HEK293 (cell line): ENCODE results near the gene RPRD1B.

Source experiments
- CTCF ChIA-PET: fragments of 350-600 bp; formaldehyde crosslinking; extraction: SDS; loops from one replicate; lab custom pipeline; 2021; ENCODE audit warnings: antibody characterized with exemption; lab: Yijun Ruan, JAX
- POLR2A ChIA-PET: fragments of 300-600 bp; formaldehyde crosslinking; extraction: SDS; loops from one replicate; lab custom pipeline; 2020; ENCODE audit warnings: antibody characterized with exemption, inconsistent platforms; lab: Yijun Ruan, JAX
- H3K27ac ChIP-seq: fragments of 200-500 bp; sonication (Bioruptor generic); 2 replicates; pipeline ENCODE4 v1.5.1; 2014; ENCODE audit warnings: low read depth, low read length, control low read depth, inconsistent platforms; ENCODE audit errors: extremely low read depth
- H3K36me3 ChIP-seq, 2 experiments: fragments of 200-500 bp in 1 of 2; sonication (Bioruptor generic) in 1 of 2; 1 replicate in 1 of 2; 2 replicates in 1 of 2; pipeline ENCODE4 v1.5.1; 2014 to 2017; ENCODE audit warnings: inconsistent platforms in 2 of 2, low read length in 2 of 2; ENCODE audit not compliant: control insufficient read depth in 2 of 2, insufficient read depth in 1 of 2
- H3K4me1 ChIP-seq: fragments of 200-500 bp; sonication (Bioruptor generic); 2 replicates; pipeline ENCODE4 v1.5.1; 2014; ENCODE audit warnings: mild to moderate bottlenecking, low read length, inconsistent platforms; ENCODE audit not compliant: control insufficient read depth, insufficient read depth
- H3K4me3 ChIP-seq: 2 replicates; pipeline ENCODE4 v1.5.1; 2011; ENCODE audit warnings: low read depth, mild to moderate bottlenecking, control low read depth, low read length, moderate library complexity
- H3K9me3 ChIP-seq: fragments of 200-500 bp; sonication (Bioruptor generic); 2 replicates; pipeline ENCODE4 v1.5.1; 2014; ENCODE audit warnings: low read depth, low read length, inconsistent platforms; ENCODE audit not compliant: control insufficient read depth, insufficient read depth
- HOXA7 ChIP-seq: sonication (generic); formaldehyde crosslinking; IDR thresholded peaks from 2 replicates; pipeline ENCODE4 v1.8.1; 2022; ENCODE audit warnings: missing genetic modification reagents, borderline replicate concordance
- TRIM28 ChIP-seq: IDR thresholded peaks from 2 replicates; pipeline ENCODE4 v1.6.1; 2011; ENCODE audit warnings: low read length, control low read depth, borderline replicate concordance
- ZBTB11 ChIP-seq: fragments of 450-650 bp; formaldehyde crosslinking; conservative IDR thresholded peaks from 2 replicates; pipeline ENCODE4 v1.5.1; 2016; ENCODE audit warnings: low read depth, missing biosample characterization, missing genetic modification characterization
- ZFHX2 ChIP-seq: fragments of 450-650 bp; formaldehyde crosslinking; conservative IDR thresholded peaks from 2 replicates; pipeline ENCODE4 v1.5.1; 2016; ENCODE audit warnings: missing biosample characterization, missing genetic modification characterization
- ZNF112 ChIP-seq: fragments of 450-650 bp; formaldehyde crosslinking; IDR thresholded peaks from 2 replicates; pipeline ENCODE4 v1.5.0; 2017; ENCODE audit warnings: missing biosample characterization, missing genetic modification characterization
- ZNF16 ChIP-seq: fragments of 450-650 bp; formaldehyde crosslinking; IDR thresholded peaks from 2 replicates; pipeline ENCODE4 v1.5.1; 2016; ENCODE audit warnings: low read depth, missing biosample characterization, missing genetic modification characterization
- ZNF174 ChIP-seq: fragments of 450-650 bp; formaldehyde crosslinking; IDR thresholded peaks from 2 replicates; pipeline ENCODE4 v1.5.0; 2017; ENCODE audit warnings: missing biosample characterization, mild to moderate bottlenecking, missing genetic modification characterization
- ZNF302 ChIP-seq: fragments of 450-650 bp; formaldehyde crosslinking; IDR thresholded peaks from 2 replicates; pipeline ENCODE4 v1.5.1; 2016; ENCODE audit warnings: missing biosample characterization, missing genetic modification characterization, low read depth
- ZNF391 ChIP-seq: fragments of 450-650 bp; formaldehyde crosslinking; IDR thresholded peaks from 2 replicates; pipeline ENCODE4 v1.5.1; 2016; ENCODE audit warnings: low read depth, missing biosample characterization, missing genetic modification characterization, borderline replicate concordance
- ZNF423 ChIP-seq: fragments of 450-650 bp; formaldehyde crosslinking; IDR thresholded peaks from 2 replicates; pipeline ENCODE4 v1.5.1; 2016; ENCODE audit warnings: missing biosample characterization, missing genetic modification characterization
- ZNF514 ChIP-seq: fragments of 450-650 bp; formaldehyde crosslinking; IDR thresholded peaks from 2 replicates; pipeline ENCODE4 v1.5.1; 2016; ENCODE audit warnings: missing biosample characterization, missing genetic modification characterization
- ZNF549 ChIP-seq: fragments of 450-650 bp; IDR thresholded peaks from 2 replicates; pipeline ENCODE4 v1.5.1; 2018; ENCODE audit warnings: missing biosample characterization, missing genetic modification characterization, mild to moderate bottlenecking, inconsistent platforms, moderate library complexity
- ZNF76 ChIP-seq: fragments of 450-650 bp; formaldehyde crosslinking; IDR thresholded peaks from 2 replicates; pipeline ENCODE4; 2016; ENCODE audit warnings: low read depth, missing biosample characterization, missing genetic modification characterization, borderline replicate concordance
- ZNF837 ChIP-seq: fragments of 450-650 bp; formaldehyde crosslinking; IDR thresholded peaks from 2 replicates; pipeline ENCODE4 v1.5.1; 2016; ENCODE audit warnings: missing biosample characterization, missing genetic modification characterization
- ZSCAN23 ChIP-seq: fragments of 450-650 bp; formaldehyde crosslinking; IDR thresholded peaks from 2 replicates; pipeline ENCODE4 v1.5.1; 2016; ENCODE audit warnings: missing biosample characterization, missing genetic modification characterization
- TF ChIP-seq, protein P1 (sequence below): fragments of 450-650 bp; formaldehyde crosslinking; IDR thresholded peaks from 2 replicates; pipeline ENCODE4 v1.5.1; 2016; ENCODE audit warnings: missing biosample characterization, missing genetic modification characterization
- TF ChIP-seq, protein P2 (sequence below): fragments of 450-650 bp; formaldehyde crosslinking; IDR thresholded peaks from 2 replicates; pipeline ENCODE4 v1.5.1; 2016; ENCODE audit warnings: missing biosample characterization, missing genetic modification characterization, borderline replicate concordance
- TF ChIP-seq, protein P3 (sequence below): fragments of 450-650 bp; formaldehyde crosslinking; IDR thresholded peaks from 2 replicates; pipeline ENCODE4 v1.5.1; 2016; ENCODE audit warnings: missing biosample characterization, missing genetic modification characterization
- TF ChIP-seq, protein P4 (sequence below): fragments of 450-650 bp; formaldehyde crosslinking; IDR thresholded peaks from 2 replicates; pipeline ENCODE4 v1.5.1; 2016; ENCODE audit warnings: missing biosample characterization, missing genetic modification characterization

The RPRD1B gene

GRCh38 chr20:38112261-38112929, 78.8 kb downstream of the RPRD1B start:
- H3K27ac ChIP-seq, result no peak overlapping the region
- POLR2A ChIA-PET, result no interaction called here
- TF ChIP-seq ZNF16, result no peak
- TF ChIP-seq ZNF302, result no peak
- no peak for TF ChIP-seq ZBTB11 (tag by site-specific recombination)
- no peak for TF ChIP-seq TRIM28
- TF ChIP-seq ZNF549 (tag by site-specific recombination), result no peak
- no peak for TF ChIP-seq ZNF837
- TF ChIP-seq, all 188 proteins: peak for 0
- Histone ChIP-seq H3K9me3 (no peaks in the 10 kb centered on the region), H3K4me3 (no peak overlapping the region), H3K4me1 (peaks cover 9% of the 10 kb centered on the region), H3K36me3 (no peaks in the 10 kb centered on the region)
- CTCF ChIA-PET, result interaction anchor here (0.7 to 6.3 kb wide), 11 partner anchors 13 to 579 kb away, joined by 3 to 49 read pairs (median 5); partner anchors contain the start of gene TGM2

DNA sequence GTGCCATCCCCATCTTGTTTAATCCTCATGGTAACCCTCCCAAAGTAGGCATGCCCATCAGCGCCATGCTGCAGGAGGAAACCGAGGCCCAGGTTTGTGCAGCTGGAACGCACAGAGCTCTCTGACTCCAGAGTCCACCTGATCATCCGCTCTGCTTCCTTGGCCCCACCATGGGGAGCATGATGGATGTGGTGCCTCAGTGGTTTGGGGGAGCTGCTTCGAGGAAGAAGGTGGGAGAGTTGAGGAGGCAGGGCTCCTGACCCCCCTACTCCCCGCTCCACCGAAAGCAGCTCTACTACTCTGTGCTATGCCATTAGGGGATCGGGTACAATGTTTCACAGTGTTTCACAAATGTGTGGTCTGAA, 79.4 kb downstream of the RPRD1B start:
- POLR2A ChIA-PET, result no interaction called here
- Histone ChIP-seq H3K9me3 (no peaks in the 10 kb centered on the region), H3K27ac (no peak overlapping the region), H3K4me1 (peaks cover 9% of the 10 kb centered on the region), H3K4me3 (no peak overlapping the region), H3K36me3 (no peaks in the 10 kb centered on the region)
- CTCF ChIA-PET, result interaction anchor here (0.7 to 6.3 kb wide), 12 partner anchors 13 to 202 kb away, joined by 3 to 49 read pairs (median 6); partner anchors contain the start of gene TGM2
- TF ChIP-seq, protein P1, sequence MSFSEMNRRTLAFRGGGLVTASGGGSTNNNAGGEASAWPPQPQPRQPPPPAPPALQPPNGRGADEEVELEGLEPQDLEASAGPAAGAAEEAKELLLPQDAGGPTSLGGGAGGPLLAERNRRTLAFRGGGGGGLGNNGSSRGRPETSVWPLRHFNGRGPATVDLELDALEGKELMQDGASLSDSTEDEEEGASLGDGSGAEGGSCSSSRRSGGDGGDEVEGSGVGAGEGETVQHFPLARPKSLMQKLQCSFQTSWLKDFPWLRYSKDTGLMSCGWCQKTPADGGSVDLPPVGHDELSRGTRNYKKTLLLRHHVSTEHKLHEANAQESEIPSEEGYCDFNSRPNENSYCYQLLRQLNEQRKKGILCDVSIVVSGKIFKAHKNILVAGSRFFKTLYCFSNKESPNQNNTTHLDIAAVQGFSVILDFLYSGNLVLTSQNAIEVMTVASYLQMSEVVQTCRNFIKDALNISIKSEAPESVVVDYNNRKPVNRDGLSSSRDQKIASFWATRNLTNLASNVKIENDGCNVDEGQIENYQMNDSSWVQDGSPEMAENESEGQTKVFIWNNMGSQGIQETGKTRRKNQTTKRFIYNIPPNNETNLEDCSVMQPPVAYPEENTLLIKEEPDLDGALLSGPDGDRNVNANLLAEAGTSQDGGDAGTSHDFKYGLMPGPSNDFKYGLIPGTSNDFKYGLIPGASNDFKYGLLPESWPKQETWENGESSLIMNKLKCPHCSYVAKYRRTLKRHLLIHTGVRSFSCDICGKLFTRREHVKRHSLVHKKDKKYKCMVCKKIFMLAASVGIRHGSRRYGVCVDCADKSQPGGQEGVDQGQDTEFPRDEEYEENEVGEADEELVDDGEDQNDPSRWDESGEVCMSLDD (tag by site-specific recombination), result no peak
- TF ChIP-seq ZNF112 (no peak), HOXA7 (CRISPR knock-in tag) (no peak), ZNF174 (no peak), ZFHX2 (no peak), ZNF76 (tag by site-specific recombination) (no peak), ZBTB11 (tag by site-specific recombination) (no peak), ZSCAN23 (tag by site-specific recombination) (no peak), ZNF391 (tag by site-specific recombination) (no peak), ZNF423 (tag by site-specific recombination) (no peak), ZNF514 (no peak)
- TF ChIP-seq, protein P2, sequence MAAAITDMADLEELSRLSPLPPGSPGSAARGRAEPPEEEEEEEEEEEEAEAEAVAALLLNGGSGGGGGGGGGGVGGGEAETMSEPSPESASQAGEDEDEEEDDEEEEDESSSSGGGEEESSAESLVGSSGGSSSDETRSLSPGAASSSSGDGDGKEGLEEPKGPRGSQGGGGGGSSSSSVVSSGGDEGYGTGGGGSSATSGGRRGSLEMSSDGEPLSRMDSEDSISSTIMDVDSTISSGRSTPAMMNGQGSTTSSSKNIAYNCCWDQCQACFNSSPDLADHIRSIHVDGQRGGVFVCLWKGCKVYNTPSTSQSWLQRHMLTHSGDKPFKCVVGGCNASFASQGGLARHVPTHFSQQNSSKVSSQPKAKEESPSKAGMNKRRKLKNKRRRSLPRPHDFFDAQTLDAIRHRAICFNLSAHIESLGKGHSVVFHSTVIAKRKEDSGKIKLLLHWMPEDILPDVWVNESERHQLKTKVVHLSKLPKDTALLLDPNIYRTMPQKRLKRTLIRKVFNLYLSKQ (tag by site-specific recombination), result no peak
- TF ChIP-seq, protein P3, sequence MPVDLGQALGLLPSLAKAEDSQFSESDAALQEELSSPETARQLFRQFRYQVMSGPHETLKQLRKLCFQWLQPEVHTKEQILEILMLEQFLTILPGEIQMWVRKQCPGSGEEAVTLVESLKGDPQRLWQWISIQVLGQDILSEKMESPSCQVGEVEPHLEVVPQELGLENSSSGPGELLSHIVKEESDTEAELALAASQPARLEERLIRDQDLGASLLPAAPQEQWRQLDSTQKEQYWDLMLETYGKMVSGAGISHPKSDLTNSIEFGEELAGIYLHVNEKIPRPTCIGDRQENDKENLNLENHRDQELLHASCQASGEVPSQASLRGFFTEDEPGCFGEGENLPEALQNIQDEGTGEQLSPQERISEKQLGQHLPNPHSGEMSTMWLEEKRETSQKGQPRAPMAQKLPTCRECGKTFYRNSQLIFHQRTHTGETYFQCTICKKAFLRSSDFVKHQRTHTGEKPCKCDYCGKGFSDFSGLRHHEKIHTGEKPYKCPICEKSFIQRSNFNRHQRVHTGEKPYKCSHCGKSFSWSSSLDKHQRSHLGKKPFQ (tag by site-specific recombination), result no peak
- TF ChIP-seq, protein P4, sequence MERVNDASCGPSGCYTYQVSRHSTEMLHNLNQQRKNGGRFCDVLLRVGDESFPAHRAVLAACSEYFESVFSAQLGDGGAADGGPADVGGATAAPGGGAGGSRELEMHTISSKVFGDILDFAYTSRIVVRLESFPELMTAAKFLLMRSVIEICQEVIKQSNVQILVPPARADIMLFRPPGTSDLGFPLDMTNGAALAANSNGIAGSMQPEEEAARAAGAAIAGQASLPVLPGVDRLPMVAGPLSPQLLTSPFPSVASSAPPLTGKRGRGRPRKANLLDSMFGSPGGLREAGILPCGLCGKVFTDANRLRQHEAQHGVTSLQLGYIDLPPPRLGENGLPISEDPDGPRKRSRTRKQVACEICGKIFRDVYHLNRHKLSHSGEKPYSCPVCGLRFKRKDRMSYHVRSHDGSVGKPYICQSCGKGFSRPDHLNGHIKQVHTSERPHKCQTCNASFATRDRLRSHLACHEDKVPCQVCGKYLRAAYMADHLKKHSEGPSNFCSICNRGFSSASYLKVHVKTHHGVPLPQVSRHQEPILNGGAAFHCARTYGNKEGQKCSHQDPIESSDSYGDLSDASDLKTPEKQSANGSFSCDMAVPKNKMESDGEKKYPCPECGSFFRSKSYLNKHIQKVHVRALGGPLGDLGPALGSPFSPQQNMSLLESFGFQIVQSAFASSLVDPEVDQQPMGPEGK (tag by site-specific recombination), result no peak
